ENCODE results near the gene SPAG4.

Gene SPAG4

GRCh38 chr20:35600176-35600992 lies 15.2 kb upstream of the SPAG4 start (continued):
- TF ChIP-seq ZBTB10 (tag by site-specific recombination; IDR thresholded peaks at IDR 0.05), result no peak

GRCh38 chr20:35600993-35601973 lies 14.3 kb upstream of the SPAG4 start:
- CTCF ChIA-PET, result interaction anchor here (0.6 to 1.1 kb wide), 6 partner anchors 10 to 368 kb away, joined by 3 to 4 read pairs (median 3); no protein-coding TSS in a partner anchor
- Histone ChIP-seq H3K4me3 (ENCODE audit: low read depth, low read length) (no peak overlapping the region), H3K36me3 (ENCODE audit: control insufficient read depth in 2 of 2, insufficient read depth in 1 of 2, low read length in 2 of 2) (no peaks in the 10 kb centered on the region), H3K27ac (ENCODE audit: extremely low read depth, low read depth, low read length) (no peak overlapping the region; the same call in 1 of the 2 replicates), H3K4me1 (ENCODE audit: control insufficient read depth, insufficient read depth, low read length) (no peaks in the 10 kb centered on the region), H3K9me3 (ENCODE audit: control insufficient read depth, insufficient read depth, low read depth, low read length) (no peaks in the 10 kb centered on the region)
- POLR2A ChIA-PET, result interaction anchor here (0.7 to 1.5 kb wide), 2 partner anchors 18 to 63 kb away, joined by 4 to 5 read pairs; no protein-coding TSS in a partner anchor
- TF ChIP-seq PBX3 (CRISPR knock-in tag; IDR thresholded peaks at IDR 0.05) (peak; percentile 68; the same call in 1 of the 2 replicates), ZNF157 (tag by site-specific recombination; IDR thresholded peaks at IDR 0.05) (no peak)

- H3K27ac ChIP-seq (ENCODE audit: extremely low read depth, low read depth, low read length), result no peak overlapping the region
- H3K9me3 ChIP-seq (ENCODE audit: control insufficient read depth, insufficient read depth, low read depth, low read length), result no peaks in the 10 kb centered on the region
- no peaks in the 10 kb centered on the region for H3K4me1 ChIP-seq (ENCODE audit: control insufficient read depth, insufficient read depth, low read length)
- CTCF ChIA-PET, result interaction anchor here (0.6 kb wide), 1 partner anchor 76 kb away, joined by 3 read pairs; no protein-coding TSS in a partner anchor
- no peak overlapping the region for H3K4me3 ChIP-seq (ENCODE audit: low read depth, low read length)
- POLR2A ChIA-PET, result interaction anchor here (0.7 to 1.5 kb wide), 2 partner anchors 17 to 62 kb away, joined by 4 to 5 read pairs; no protein-coding TSS in a partner anchor
- TF ChIP-seq HOXC10 (CRISPR knock-in tag; IDR thresholded peaks at IDR 0.05) (no peak), ZNF148 (tag by site-specific recombination; IDR thresholded peaks at IDR 0.05; ENCODE audit: borderline replicate concordance) (no peak), ZSCAN30 (tag by site-specific recombination; IDR thresholded peaks at IDR 0.05) (no peak), ZNF394 (tag by site-specific recombination; IDR thresholded peaks at IDR 0.05; ENCODE audit: borderline replicate concordance) (no peak), SETDB1 (IDR thresholded peaks at IDR 0.05; ENCODE audit: insufficient read length, low read length) (no peak), ZNF324 (tag by site-specific recombination; IDR thresholded peaks at IDR 0.05) (no peak), ZNF155 (tag by site-specific recombination; IDR thresholded peaks at IDR 0.05) (no peak), GLI4 (tag by site-specific recombination; IDR thresholded peaks at IDR 0.05) (no peak), GLIS2 (tag by site-specific recombination; IDR thresholded peaks at IDR 0.05) (no peak), ZNF544 (tag by site-specific recombination; IDR thresholded peaks at IDR 0.05) (no peak), ZNF629 (tag by site-specific recombination; IDR thresholded peaks at IDR 0.05) (no peak), ZNF621 (tag by site-specific recombination; IDR thresholded peaks at IDR 0.05) (no peak), ZNF121 (tag by site-specific recombination; IDR thresholded peaks at IDR 0.05) (no peak)
- no peaks in the 10 kb centered on the region for H3K36me3 ChIP-seq (ENCODE audit: control insufficient read depth in 2 of 2, insufficient read depth in 1 of 2, low read length in 2 of 2)
Measured at GRCh38 chr20:35601990-35602389, 13.6 kb upstream of the SPAG4 start.
